Stimulated activated CD4-positive, alpha-beta T cell treated with anti-CD3 and anti-CD28 coated beads, Interleukin-12 subunit alpha, Interleukin-12 subunit beta, amount 100 ng/mL, for 24 hours (primary cell): ENCODE results near the gene GP2.

Experiments used
- DNase-seq, 2 experiments: peaks; one replicate each; pipeline ENCODE4 v3.0.0-alpha.2; 2020; ENCODE audit warnings: low read depth in 2 of 2

Gene GP2

DNA sequence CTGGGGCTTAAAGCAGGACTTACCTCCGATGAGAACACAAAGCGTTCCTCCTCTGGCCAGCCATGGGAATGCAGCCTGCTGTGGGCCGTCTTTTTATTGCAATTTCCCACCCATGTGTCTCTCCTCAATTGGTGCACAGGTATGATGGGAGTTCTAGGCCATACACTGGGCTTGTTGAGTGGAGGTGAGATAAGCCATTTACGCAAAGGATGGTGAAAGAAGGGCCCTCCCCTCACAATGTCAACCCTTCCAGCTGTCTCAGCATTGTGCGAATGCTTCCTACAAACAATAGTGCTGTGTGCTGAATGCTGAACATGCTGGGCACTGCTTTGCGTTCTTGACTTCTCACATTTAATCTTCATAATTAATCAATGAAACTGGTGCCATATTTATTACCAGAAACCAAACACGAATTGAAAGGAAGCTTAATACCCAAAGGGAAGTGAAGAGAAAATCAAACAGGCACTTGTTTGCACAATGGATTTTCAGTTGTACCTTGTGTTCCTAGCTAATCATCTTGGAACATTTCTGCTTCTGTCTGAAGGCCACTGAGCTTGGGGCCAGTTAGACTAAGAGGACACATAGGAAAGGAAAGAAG, at the start of gene GP2:
Gene GP2, minus strand, starts transcription at position 70 of the 598 bp plus-strand sequence. CDS start 1,082 bp downstream, outside the sequence.
- DNase-seq: no peak

DNA sequence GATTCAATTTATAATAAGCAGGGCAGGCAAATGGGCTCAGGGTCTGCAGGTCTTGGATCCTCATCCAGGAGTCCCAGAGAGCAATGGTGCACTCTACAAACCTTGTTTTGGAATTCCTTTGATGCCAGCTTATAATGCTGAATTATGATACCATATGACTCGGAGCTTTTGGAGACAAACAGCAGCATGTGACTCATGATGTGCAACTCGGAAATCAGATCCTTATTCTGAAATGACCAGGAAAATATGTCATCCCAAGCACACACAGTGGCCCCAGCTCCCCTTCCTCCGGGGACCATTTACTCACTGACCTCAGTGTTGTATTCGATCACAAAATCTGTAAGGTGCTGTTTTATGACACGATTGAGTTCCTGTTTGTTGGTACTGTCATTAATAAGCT, 45.4 kb upstream of the GP2 start:
- DNase-seq: no peak

DNA sequence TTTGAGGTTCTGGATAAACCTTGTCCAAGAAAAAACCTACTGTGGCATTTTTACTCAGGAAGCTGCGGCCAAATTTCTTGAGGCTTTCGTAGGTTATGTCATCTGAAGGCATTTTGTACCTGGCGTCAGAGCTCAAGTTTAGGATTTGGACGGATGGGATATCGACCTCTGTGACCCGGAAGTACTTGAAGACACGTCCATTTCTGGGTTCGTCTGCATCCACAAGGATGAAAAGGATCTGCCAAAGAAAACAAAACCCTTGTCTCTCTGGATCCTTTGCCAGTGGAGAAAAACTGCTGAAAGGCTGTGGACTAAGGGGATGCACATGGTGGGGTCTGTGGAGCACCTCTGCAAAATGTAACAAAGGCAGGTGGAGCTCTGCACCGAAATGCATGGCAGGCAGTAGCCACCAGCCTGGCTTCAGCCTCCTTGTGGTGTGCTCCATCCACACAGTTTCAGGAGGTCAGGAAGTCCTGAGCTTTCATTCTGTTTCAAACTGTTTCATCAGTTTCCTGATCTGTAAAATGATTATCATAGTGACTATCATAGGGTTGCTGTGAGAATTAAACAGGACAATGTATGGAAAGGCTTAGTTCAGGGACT, 42.2 kb upstream of the GP2 start:
- no peak for DNase-seq

DNA sequence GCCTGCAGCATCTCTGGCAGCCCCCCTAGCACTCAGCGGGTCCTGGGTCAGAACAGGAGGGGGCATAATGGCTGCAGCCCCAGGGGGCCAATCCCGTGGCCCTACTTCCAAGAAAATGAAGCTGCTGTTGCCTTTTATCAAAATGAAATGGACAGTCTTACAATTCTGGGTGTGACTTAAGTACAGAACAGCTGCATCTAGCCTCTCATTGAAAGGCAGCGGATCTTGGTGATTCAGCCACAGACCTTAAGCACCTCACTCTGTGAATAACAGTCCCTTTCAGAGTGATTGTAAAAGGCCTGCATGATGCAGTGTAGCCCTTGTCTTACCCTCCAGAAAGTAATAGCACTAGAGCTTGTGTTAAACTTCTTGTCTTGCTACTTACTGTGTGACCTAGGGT, 36.7 kb upstream of the GP2 start:
- DNase-seq: no peak

DNA sequence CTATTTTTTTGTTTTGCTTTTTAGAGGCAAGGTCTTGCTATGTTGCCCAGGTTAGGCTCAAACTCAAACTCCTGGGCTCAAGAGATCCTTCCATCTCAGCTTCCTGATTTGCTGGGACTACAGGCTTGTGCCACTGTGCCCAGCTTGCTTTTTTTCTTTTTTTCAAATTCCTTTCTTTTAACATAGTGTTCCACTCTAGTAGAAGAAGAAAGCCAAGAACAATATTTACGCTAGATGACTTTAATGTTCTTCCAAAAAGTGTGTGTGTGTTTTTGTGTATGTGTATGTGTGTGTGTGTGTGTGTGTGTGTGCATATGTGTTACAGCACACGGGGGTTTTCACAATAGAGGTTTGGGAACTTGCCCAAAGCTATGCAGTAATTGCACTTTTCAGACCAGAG, 35.9 kb upstream of the GP2 start:
- no peak for DNase-seq

DNA sequence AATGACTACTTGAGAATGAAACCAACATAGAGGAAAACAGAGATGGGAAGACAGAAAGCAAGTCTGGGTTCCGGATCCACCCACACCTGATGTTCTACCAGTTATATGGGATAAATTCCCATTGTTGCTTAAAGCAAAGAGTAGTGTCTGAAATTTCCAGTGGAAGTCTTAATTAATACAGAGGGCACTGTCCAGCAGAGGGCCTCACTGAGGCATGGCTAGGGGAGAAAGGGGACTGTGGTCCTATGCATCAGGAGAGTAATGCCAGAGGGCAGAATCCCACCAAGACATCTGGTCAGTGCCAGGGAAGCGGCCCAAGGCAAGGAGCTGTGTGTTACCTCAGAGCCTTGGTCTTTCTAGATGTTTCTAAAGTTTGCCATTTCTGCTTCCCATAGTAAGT, 32.7 kb upstream of the GP2 start:
- DNase-seq: no peak

DNA sequence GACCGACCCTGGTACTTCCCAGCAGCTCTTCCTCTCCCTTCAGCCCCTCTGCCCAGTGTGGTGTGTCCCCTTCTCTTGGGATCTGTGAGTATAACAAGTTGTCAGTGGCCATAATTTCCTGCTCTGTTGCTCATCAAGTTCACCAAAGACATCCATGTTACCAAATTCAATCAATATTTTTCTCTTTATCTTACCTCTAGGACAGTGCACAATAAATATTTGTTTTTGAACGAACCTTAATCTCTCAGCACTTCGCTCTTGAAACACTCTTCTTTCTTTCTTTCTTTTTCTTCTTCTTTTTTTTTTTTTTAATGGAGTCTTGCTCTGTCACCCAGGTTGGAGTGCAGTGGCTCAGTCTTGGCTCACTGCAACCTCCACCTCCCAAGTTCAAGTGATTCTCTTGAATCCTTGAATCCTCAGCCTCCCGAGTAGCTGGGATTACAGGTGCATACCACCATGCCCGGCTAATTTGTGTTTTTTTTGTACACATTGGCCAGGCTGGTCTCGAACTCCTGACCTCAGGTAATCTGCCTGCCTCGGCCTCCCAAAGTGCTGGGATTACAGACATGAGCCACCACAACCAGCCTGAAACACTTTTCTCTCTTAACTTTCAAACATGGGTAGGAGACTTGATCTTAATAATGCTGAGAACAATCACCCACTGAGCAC, 27.9 kb upstream of the GP2 start:
- DNase-seq: no peak

DNA sequence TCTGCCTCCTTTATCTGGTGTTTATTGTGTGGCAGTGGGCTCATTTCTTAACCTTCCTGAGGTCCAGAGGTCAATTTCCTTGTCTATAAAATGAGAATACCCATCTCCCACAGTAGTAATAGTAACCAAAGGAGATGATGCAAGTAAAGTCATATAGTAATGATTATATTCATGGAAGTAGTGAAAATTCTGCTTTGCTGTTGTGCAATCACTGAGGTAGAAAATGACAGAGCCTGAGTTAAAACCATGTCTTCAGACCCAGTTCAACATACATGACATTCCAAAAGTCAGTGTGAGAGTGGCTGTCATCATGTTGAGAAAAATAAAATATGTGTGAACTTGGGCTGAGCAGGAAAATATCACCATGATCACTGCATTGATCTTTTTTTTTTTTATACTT, 26.1 kb upstream of the GP2 start:
- no peak for DNase-seq

DNA sequence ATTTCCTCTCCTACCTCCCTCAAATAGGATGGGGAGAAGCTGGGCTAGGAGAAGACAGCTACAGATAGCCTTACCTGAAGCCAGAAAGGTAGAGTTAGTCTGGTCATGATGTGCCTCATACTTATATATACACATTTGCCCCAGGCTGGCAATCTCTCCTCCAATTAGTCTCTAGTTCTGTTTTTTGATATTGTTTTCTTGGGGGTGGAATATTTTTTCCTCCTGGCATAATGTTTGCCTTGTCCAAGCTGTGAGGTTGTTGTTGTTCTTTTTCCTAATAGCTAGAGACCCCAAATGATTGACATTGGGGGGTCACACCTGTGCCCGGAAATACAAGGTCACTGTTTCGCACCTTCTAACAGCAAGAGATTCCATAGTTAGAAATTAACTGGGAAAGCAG, 25.3 kb upstream of the GP2 start, which contains the start of gene UMOD:
Gene UMOD, minus strand, starts transcription at position 101 of the 400 bp plus-strand sequence. CDS start 1,978 bp downstream, outside the sequence.
- no peak for DNase-seq

DNA sequence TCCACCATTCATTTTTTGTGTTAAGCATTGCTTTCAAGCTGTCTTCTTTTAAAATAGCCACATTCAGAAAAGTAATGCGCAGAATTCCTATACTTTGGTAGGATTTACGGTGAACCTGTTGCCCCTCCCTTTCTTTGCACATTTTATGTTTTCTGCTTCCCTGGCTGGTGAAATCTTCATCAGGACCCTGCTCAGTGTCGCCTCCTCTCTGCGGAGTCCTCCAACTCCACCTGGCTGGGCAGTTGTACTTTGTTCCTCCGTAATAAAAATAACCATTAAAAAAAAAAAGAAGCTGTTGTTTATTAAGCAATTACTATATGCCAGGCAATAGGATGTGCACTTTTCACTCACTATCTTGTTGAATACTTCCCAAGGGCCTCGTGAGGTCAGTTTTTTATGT, 22.3 kb upstream of the GP2 start:
- no peak for DNase-seq

DNA sequence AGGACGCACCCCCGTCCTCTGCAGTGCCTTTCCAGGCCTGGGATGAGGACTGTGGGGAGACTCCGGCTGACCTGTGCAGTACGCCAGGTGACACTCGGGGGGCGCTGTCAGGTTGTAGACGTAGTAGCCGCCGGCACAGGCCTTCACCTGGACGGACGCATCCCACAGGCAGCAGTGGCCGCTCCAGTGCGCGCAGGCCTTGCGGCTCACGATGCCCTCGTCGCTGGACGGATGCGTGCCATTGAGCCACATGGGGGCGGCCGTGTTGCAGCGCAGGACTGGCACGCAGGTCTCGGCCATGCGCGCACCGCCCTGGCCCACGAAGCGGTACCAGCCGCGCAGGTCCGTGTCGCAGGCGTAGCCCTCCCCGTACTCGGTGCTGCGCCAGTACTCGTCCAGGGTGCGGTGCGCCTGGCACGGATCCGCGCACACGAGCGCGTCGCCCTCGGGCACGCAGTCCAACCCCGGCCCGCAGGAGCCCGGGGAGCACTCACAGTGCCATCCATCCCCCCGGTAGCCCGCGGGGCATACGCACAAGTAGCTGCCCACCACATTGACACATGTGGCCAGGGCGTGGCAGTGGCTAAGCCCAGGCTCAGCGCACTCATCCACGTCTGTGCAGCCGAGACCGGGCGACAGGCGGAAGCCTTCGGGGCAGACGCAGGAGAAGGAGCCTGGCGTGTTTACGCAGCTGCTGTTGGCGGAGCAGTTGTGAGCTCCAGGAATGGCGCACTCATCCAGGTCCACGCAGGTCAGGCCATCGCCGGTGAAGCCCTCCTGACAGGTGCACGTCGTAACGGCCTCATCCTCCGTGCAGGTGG, 21.3 kb upstream of the GP2 start:
- no peak for DNase-seq

DNA sequence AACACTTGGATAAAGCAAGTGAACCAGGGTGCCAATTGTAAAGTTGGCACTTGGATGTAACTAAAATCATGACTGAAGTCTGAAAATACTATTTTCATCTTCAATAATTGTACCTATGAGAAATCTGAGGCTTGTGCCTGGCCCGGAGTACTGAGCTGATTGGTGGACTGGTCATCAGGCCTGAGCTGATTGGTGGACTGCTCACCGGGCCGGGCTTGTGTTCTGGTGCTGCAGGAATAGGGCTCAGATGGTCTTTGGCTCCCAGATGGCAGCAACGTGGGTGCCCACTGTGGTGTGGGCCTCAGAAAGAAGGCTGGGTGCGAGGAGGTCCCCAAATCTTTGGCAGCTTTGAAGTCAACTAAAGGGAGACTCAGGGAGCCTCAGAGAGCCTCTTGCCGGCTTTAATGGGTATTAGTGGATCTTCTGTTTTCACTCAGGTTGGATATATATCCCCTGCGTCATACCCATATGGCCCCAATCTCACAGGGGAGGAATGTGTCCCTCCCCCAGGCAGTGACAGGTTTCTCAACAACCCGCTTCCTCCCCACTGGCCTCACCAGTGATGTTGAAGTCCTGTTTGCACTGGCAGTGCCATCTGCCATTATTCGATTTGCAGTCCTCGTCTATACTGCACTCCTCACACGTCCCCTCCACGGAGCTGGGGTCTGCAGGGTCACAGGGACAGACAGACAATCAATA, 20.5 kb upstream of the GP2 start:
- DNase-seq: no peak

DNA sequence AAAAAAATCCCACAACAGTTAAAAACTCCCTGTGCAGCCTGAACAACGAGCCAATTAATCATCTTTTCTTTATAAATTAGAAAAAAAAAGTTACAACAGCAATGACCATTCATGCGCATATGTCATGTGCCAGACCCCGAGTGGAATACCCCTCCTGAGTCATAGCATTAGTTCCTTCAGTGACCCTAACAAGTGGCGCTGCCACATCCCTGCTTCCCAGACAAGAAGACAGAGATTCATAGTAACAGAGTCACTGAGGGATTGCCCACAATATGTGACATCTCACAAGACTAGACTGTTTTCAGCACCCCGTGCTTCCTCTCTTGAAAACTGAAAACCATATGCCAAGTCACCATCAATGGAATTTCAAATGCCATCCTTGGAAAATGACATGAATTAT, 17.3 kb upstream of the GP2 start:
- no peak for DNase-seq

DNA sequence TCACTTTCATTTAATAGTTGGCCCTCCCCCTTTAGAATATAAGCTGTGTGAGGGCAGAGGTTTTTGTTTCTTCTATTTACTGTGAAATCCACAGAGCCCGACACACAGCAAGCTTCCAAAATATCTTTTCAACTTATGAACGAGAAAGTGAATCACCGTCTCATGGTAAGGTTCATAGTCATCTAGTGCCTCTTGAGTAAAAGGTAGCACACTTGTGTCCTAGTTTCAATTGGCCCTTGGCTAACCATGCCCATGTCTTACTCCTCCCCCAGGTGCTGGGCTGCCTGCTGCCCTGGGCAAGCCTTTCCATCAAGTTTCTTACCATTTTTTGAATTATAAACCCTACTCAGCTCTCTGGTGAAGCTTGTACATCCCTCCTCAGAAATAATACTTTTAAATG, 12.4 kb upstream of the GP2 start:
- no peak for DNase-seq

DNA sequence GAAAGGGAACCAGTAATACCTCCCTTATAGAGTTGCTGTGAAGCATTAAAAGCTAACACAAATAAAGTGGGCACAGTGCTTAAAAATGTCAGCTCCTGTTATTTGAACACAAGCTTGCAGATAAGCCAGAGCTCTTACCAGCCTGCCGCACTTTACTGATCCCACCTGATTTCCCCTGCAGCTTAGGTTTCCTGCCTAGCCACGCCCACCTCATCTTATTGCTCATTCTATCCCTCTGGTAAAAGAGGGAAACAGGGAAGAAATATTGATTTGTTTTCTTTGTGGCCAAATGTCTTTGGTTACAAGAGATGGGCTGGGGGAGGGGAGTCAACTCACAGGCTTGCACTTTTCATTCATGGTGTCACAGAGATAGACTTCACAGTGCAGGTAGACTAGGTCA, 9.6 kb upstream of the GP2 start:
- no peak for DNase-seq

DNA sequence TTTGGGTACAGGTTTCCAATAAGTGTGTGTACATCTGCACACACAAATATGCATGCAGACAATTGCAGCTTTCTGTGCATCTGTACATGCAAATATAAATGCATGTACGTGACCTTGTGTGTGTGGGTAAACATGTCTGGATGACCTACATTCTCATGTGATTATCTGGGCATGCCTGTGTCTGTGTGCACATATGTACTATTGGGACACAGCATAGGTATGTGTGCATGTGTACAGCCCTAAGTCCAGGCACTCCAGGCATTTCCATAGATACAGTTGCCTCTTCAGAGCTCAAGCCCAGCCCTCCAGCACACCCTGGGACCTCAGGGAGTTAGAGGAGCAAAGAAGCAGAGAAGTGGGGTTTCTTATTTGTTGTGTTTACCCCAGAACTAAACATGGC, 7.1 kb upstream of the GP2 start:
- no peak for DNase-seq

DNA sequence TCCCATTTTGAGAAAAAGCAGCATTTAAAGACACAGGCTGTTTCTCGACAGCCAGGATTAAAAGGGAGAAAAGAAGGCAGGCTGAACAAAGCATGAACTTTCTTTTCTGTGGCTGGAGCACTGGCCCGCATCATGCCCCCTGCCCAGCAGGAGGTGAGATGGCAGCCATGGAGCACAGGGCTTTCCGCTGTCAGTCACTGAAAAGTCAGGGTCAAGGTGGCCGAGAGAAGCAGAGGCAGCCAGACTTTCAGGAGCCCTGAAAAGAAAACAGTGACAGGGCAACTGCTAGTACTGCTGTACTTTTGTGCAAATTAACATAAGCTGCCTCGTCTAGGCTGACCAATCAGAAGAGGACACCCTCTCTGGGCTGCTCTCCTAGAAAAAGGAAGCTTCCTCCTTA, 5.8 kb upstream of the GP2 start:
- no peak for DNase-seq

DNA sequence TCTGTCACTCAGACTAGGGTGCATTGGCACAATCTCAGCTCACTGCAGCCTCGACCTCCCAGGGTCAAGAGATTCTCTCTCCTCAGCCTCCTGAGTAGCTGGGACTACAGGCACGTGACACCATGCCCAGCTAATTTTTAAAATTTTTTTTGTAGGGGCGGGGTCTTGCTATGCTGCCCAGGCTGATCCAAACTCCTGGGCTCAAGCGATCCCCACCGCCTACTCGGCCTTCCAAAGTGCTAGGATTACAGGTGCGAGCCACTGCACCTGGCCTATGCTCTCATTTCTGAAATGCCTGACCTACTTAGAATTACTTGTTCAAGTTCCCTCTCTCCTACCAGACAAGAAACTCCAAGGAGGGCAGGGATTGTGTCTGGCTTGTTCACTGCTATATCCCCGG, 5.1 kb upstream of the GP2 start:
- DNase-seq: no peak

DNA sequence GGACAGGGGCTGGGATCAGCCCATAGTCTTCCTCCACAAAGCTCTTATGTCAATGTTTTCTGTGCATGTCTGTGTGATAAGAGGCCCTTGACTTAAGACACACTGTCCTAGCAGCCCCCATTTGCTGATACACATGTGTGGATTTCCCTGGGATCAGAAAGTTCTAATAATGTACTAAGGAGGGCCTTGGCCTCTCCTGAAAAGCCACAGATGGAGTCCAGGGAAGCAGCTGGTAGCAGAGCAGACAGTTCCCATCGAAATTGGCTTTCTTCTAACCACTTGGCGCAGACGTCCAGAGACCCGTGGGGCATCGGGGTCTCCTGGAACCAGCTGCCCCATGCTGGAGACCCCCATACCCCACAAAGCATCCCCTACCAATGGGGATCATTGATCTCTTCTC, 4.3 kb upstream of the GP2 start:
- DNase-seq: no peak

DNA sequence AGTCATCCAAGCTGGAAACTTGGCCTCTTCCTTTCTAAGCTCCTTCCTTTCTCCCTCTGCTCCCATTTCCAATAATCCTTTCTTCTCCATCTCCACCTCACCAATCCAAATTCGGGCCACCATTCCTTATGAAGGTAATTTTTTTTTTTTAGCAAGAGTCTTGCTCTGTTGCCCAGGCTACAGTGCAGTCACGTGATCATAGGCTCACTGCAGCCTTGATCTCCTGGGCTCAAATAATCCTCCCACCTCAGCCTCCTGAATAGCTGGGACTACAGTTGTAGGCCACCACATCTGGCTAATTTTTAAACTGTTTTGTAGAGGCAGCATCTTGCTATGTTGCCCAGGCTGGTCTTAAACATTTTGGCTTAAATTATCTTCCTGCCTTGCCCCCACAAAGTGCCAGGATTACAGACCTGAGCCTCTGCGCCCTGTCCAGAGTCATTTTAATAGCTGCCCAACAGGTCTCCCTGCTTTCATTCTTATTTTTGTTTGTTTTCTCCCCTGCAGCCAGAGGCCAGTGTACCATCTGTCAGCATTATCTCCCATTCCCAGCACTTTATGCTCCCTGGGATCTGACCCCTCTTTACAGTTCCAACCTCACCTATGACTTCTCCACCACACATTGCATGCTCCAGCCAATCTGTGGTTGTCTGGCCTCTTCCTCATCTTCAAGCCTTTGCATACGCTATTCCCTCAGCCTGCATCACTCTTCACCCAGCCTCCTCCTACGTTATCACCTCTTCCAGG, 2.3 kb upstream of the GP2 start:
- DNase-seq: no peak

DNA sequence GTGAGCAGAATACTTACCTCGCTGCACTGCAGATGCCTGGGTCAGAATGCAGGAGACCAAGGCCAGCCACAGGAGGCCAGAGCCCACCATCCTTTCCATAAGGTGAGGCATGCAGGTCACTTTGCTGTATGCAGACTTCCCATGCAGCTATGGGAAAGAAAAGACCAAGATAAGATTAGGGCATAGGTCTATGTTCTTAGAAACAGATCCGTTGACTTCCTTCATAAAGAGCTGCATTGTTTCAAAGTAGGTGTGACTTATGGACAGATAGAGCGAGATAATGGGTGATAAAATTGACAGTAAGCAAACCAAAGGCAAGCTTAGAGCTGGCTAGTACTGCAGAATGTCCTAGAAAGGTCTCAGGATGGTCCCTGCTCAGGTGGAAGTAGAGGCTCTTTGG, 992 bp downstream of the GP2 start:
- DNase-seq: no peak
